Testis (tissue), 2 donors: ENCODE measurements around the gene EXOSC9.

Source experiments
- CTCF ChIP-seq, 3 experiments: fragments of 450-650 bp in 2 of 3; fragments of 200-600 bp in 1 of 3; sonication (generic) in 1 of 3; IDR thresholded peaks; one replicate each; pipeline ENCODE4 v1.5.1; 2016 to 2019; ENCODE audit warnings: antibody characterized with exemption in 3 of 3, mild to moderate bottlenecking in 2 of 3, moderate library complexity in 1 of 3
- POLR2A ChIP-seq: fragments of 450-650 bp; IDR thresholded peaks from one replicate; pipeline ENCODE4 v1.6.1; 2017; ENCODE audit warnings: antibody characterized with exemption, mild to moderate bottlenecking, moderate library complexity

GRCh38 chr4:121829511-121829910 lies 28.4 kb downstream of the EXOSC9 start:
- TF ChIP-seq CTCF (IDR thresholded peaks at IDR 0.05): no peak
- no peak for TF ChIP-seq POLR2A
